ENCODE measurements around the gene LILRB1. TPM values are rescaled to one million over a fixed set of nuclear protein-coding genes. Genes with fewer than 3 reads are reported as not detected.

LILRB1 gene
- total RNA-seq, 3 donors from 2014 or later (not counting 1 experiment from before 2014, with no cell fraction given): 18.4 to 44.4 (median 38.5) TPM

- H3K36me3 Mint-ChIP-seq: no peaks in the 10 kb centered on the region
- no peak for DNase-seq
- H3K27me3 ChIP-seq (ENCODE audit: control insufficient read depth, insufficient read depth, low read length): no peaks in the 10 kb centered on the region
- peaks cover 3% of the 10 kb centered on the region for H3K9me3 ChIP-seq (ENCODE audit: control insufficient read depth, insufficient read depth, low read length)
- H3K27ac ChIP-seq (ENCODE audit: low read length): no peak overlapping the region
- no peaks in the 10 kb centered on the region for H3K4me1 Mint-ChIP-seq
- H3K4me1 ChIP-seq (ENCODE audit: control insufficient read depth, insufficient read depth, low read length): peaks cover 14% of the 10 kb centered on the region
- ATAC-seq: no peak
- intact Hi-C loops (cut with micrococcal nuclease): no loop called here
- H3K27me3 Mint-ChIP-seq (ENCODE audit: low read depth in 2 of 2): peaks cover 35 to 36% of the 10 kb centered on the region in 2 donors
- WGBS (ENCODE audit: insufficient coverage): 91% methylated on average over 6 of the region's 6 CpGs
- no peaks in the 10 kb centered on the region for H3K36me3 ChIP-seq (ENCODE audit: control insufficient read depth, insufficient read depth, low read length)
- TF ChIP-seq CTCF (IDR thresholded peaks at IDR 0.05): no peak
- no peak overlapping the region for H3K4me3 ChIP-seq (ENCODE audit: low read length)
- H3K9me3 Mint-ChIP-seq: no peaks in the 10 kb centered on the region
- H3K27ac Mint-ChIP-seq: no peak overlapping the region
- no peak overlapping the region for H3K4me3 Mint-ChIP-seq
Measured at GRCh38 chr19:54665530-54665929, 35.2 kb downstream of the LILRB1 start.

GRCh38 chr19:54667217-54667616 lies 36.9 kb downstream of the LILRB1 start:
- H3K27me3 ChIP-seq (ENCODE audit: control insufficient read depth, insufficient read depth, low read length): peaks cover 2% of the 10 kb centered on the region
- 88% methylated on average over 12 of the region's 12 CpGs for WGBS (ENCODE audit: insufficient coverage)
- no peak for ATAC-seq
- H3K4me3 ChIP-seq (ENCODE audit: low read length): no peak overlapping the region
- DNase-seq: no peak
- H3K4me1 Mint-ChIP-seq: no peaks in the 10 kb centered on the region
- no peaks in the 10 kb centered on the region for H3K36me3 Mint-ChIP-seq
- peaks cover 3% of the 10 kb centered on the region for H3K9me3 ChIP-seq (ENCODE audit: control insufficient read depth, insufficient read depth, low read length)
- H3K9me3 Mint-ChIP-seq: no peaks in the 10 kb centered on the region
- H3K4me1 ChIP-seq (ENCODE audit: control insufficient read depth, insufficient read depth, low read length): peaks cover 11% of the 10 kb centered on the region
- no peak overlapping the region for H3K27ac Mint-ChIP-seq
- no peak overlapping the region for H3K4me3 Mint-ChIP-seq
- intact Hi-C loops (cut with micrococcal nuclease): no loop called here
- TF ChIP-seq CTCF (IDR thresholded peaks at IDR 0.05): no peak
- H3K27me3 Mint-ChIP-seq (ENCODE audit: low read depth in 2 of 2): peaks cover 36 to 37% of the 10 kb centered on the region in 2 donors
- H3K27ac ChIP-seq (ENCODE audit: low read length): no peak overlapping the region
- H3K36me3 ChIP-seq (ENCODE audit: control insufficient read depth, insufficient read depth, low read length): no peaks in the 10 kb centered on the region

- Histone ChIP-seq H3K4me1 (ENCODE audit: control insufficient read depth, insufficient read depth, low read length) (peaks cover 10% of the 10 kb centered on the region), H3K9me3 (ENCODE audit: control insufficient read depth, insufficient read depth, low read length) (peaks cover 3% of the 10 kb centered on the region), H3K36me3 (ENCODE audit: control insufficient read depth, insufficient read depth, low read length) (no peaks in the 10 kb centered on the region), H3K27ac (ENCODE audit: low read length) (no peak overlapping the region), H3K4me3 (ENCODE audit: low read length) (no peak overlapping the region), H3K27me3 (ENCODE audit: control insufficient read depth, insufficient read depth, low read length) (peaks cover 2% of the 10 kb centered on the region)
- DNase-seq (no peak), ATAC-seq (no peak)
- Mint-ChIP-seq H3K4me3 (no peak overlapping the region), H3K4me1 (no peaks in the 10 kb centered on the region), H3K27ac (no peak overlapping the region), H3K9me3 (no peaks in the 10 kb centered on the region), H3K36me3 (no peaks in the 10 kb centered on the region), H3K27me3 (ENCODE audit: low read depth in 2 of 2) (peaks cover 33 to 35% of the 10 kb centered on the region in 2 donors)
- no peak for TF ChIP-seq CTCF (IDR thresholded peaks at IDR 0.05)
- no CpG with 5 or more reads among the region's 1 CpG for WGBS (ENCODE audit: insufficient coverage)
- intact Hi-C loops (cut with micrococcal nuclease): no loop called here
Measured at GRCh38 chr19:54668353-54668752, 38.1 kb downstream of the LILRB1 start.

Data from natural killer cell (primary cell).